Activated CD4-positive, alpha-beta memory T cell treated with anti-CD3 and anti-CD28 coated beads for 36 hours (primary cell): ENCODE results near the gene KLRG1. TPM values are rescaled to one million over a fixed set of nuclear protein-coding genes. Genes with fewer than 3 reads are reported as not detected.
A peak's percentile ranks its signal among the peaks of the same experiment; 100 is the strongest.

ENCODE experiments used
- CTCF ChIA-PET: fragments of 350-600 bp; sonication (Branson Sonifier 250); formaldehyde crosslinking; loops from one replicate; lab custom pipeline; 2021; ENCODE audit warnings: antibody characterized with exemption, inconsistent platforms; lab: Charles Lee
- POLR2A ChIA-PET: fragments of 350-600 bp; sonication (Branson Sonifier 250); formaldehyde crosslinking; loops from one replicate; lab custom pipeline; 2021; ENCODE audit warnings: antibody characterized with exemption; lab: Charles Lee
- DNase-seq: peaks from one replicate; pipeline ENCODE4 v3.0.0-alpha.2; 2020
- H3K27ac Mint-ChIP-seq: one replicate; pipeline ENCODE4 v1.8.0; 2021; ENCODE audit warnings: mixed read lengths
- H3K27me3 Mint-ChIP-seq: one replicate; pipeline ENCODE4 v1.8.0; 2021; ENCODE audit warnings: mixed read lengths
- H3K36me3 Mint-ChIP-seq: one replicate; pipeline ENCODE4 v1.8.0; 2021; ENCODE audit warnings: mixed read lengths
- H3K4me1 Mint-ChIP-seq: one replicate; pipeline ENCODE4 v1.8.0; 2021; ENCODE audit warnings: low read depth, mixed read lengths
- H3K4me3 Mint-ChIP-seq: one replicate; pipeline ENCODE4 v1.8.0; 2021; ENCODE audit warnings: mild to moderate bottlenecking, mixed read lengths
- H3K9me3 Mint-ChIP-seq: one replicate; pipeline ENCODE4 v1.8.0; 2021; ENCODE audit warnings: mixed read lengths
- intact Hi-C: fragments of 100-400 bp; cut with micrococcal nuclease; formaldehyde crosslinking; loops from one replicate; pipeline ENCODE4 v1.15.1; 2023
- total RNA-seq, 2 experiments: library from RNA; stranded (reverse); gene quantifications; one replicate each; pipeline ENCODE4 v1.2.3, GENCODE V29; 2021

Gene KLRG1
- total RNA-seq, 2 experiments from 2014 or later, result 4.4 to 5.4 TPM

GRCh38 chr12:9027161-9028059 is 38.1 kb downstream of the KLRG1 start:
- intact Hi-C loops, result loop anchor here (1.0 kb wide), 1 partner anchor 217 kb away; no protein-coding TSS in a partner anchor
- CTCF ChIA-PET, result interaction anchor here (0.7 to 4.3 kb wide), 7 partner anchors 9 to 77 kb away, joined by 3 to 39 read pairs (median 5); partner anchors contain the start of gene M6PR
- peaks cover 10% of the 10 kb centered on the region for H3K36me3 Mint-ChIP-seq
- peak overlapping the region; percentile 64 for H3K4me3 Mint-ChIP-seq
- DNase-seq, result peak; percentile 74
- POLR2A ChIA-PET, result interaction anchor here (1.0 to 1.1 kb wide), 2 partner anchors 31 to 35 kb away, joined by 3 read pairs; no protein-coding TSS in a partner anchor
- H3K27ac Mint-ChIP-seq, result peak overlapping the region; percentile 87
- peaks cover 36% of the 10 kb centered on the region for H3K4me1 Mint-ChIP-seq
- H3K27me3 Mint-ChIP-seq, result peaks cover 2% of the 10 kb centered on the region
- peaks cover 4% of the 10 kb centered on the region for H3K9me3 Mint-ChIP-seq

GRCh38 chr12:9030776-9031175 is 41.4 kb downstream of the KLRG1 start:
- peaks cover 2% of the 10 kb centered on the region for H3K27me3 Mint-ChIP-seq
- H3K36me3 Mint-ChIP-seq, result peaks cover 15% of the 10 kb centered on the region
- peaks cover 6% of the 10 kb centered on the region for H3K9me3 Mint-ChIP-seq
- DNase-seq, result no peak
- H3K4me1 Mint-ChIP-seq, result peaks cover 44% of the 10 kb centered on the region
- ChIA-PET CTCF (interaction anchor here (0.8 to 4.7 kb wide), 5 partner anchors 19 to 140 kb away, joined by 3 to 37 read pairs (median 4); partner anchors contain the start of gene M6PR), POLR2A (no interaction called here)
- peak overlapping the region; percentile 31 for H3K27ac Mint-ChIP-seq
- H3K4me3 Mint-ChIP-seq, result no peak overlapping the region
- intact Hi-C loops, result no loop called here

GRCh38 chr12:9032202-9032964 is 43.0 kb downstream of the KLRG1 start:
- intact Hi-C loops, result no loop called here
- no peak overlapping the region for H3K4me3 Mint-ChIP-seq
- ChIA-PET CTCF (interaction anchor here (0.7 to 4.7 kb wide), 5 partner anchors 17 to 85 kb away, joined by 3 to 37 read pairs (median 4); partner anchors contain the start of gene M6PR), POLR2A (no interaction called here)
- H3K4me1 Mint-ChIP-seq, result peaks cover 53% of the 10 kb centered on the region
- peak; percentile 27 for DNase-seq
- H3K27ac Mint-ChIP-seq, result peak overlapping the region; percentile 31
- peaks cover 14% of the 10 kb centered on the region for H3K36me3 Mint-ChIP-seq
- peaks cover 6% of the 10 kb centered on the region for H3K9me3 Mint-ChIP-seq
- peaks cover 2% of the 10 kb centered on the region for H3K27me3 Mint-ChIP-seq

GRCh38 chr12:9033265-9033887 is 44.0 kb downstream of the KLRG1 start:
- no peaks in the 10 kb centered on the region for H3K27me3 Mint-ChIP-seq
- H3K4me1 Mint-ChIP-seq, result peaks cover 54% of the 10 kb centered on the region
- H3K36me3 Mint-ChIP-seq, result peaks cover 8% of the 10 kb centered on the region
- POLR2A ChIA-PET, result interaction anchor here (1.7 kb wide), 1 partner anchor 83 kb away, joined by 3 read pairs; the partner anchor contains the start of gene M6PR
- CTCF ChIA-PET, result interaction anchor here (1.1 to 4.7 kb wide), 3 partner anchors 15 to 86 kb away, joined by 3 to 37 read pairs (median 10); partner anchors contain the start of gene M6PR
- H3K9me3 Mint-ChIP-seq, result peaks cover 3% of the 10 kb centered on the region
- H3K4me3 Mint-ChIP-seq, result no peak overlapping the region
- DNase-seq, result no peak
- peak overlapping the region; percentile 13 for H3K27ac Mint-ChIP-seq
- intact Hi-C loops, result no loop called here

GRCh38 chr12:9034095-9034494 is 44.7 kb downstream of the KLRG1 start:
- intact Hi-C loops, result no loop called here
- no peak overlapping the region for H3K4me3 Mint-ChIP-seq
- DNase-seq, result peak; percentile 25
- ChIA-PET CTCF (interaction anchor here (2.5 to 4.7 kb wide), 2 partner anchors 15 to 84 kb away, joined by 10 to 37 read pairs; partner anchors contain the start of gene M6PR), POLR2A (interaction anchor here (1.0 to 1.7 kb wide), 2 partner anchors 10 to 84 kb away, joined by 3 read pairs; partner anchors contain the start of gene M6PR)
- H3K4me1 Mint-ChIP-seq, result peaks cover 53% of the 10 kb centered on the region
- no peaks in the 10 kb centered on the region for H3K27me3 Mint-ChIP-seq
- H3K9me3 Mint-ChIP-seq, result peaks cover 3% of the 10 kb centered on the region
- H3K36me3 Mint-ChIP-seq, result peaks cover 4% of the 10 kb centered on the region
- H3K27ac Mint-ChIP-seq, result no peak overlapping the region

GRCh38 chr12:9036227-9036626 is 46.9 kb downstream of the KLRG1 start:
- Mint-ChIP-seq H3K27me3 (no peaks in the 10 kb centered on the region), H3K27ac (no peak overlapping the region), H3K4me3 (no peak overlapping the region), H3K36me3 (peaks cover 4% of the 10 kb centered on the region), H3K9me3 (peaks cover 3% of the 10 kb centered on the region), H3K4me1 (peaks cover 59% of the 10 kb centered on the region)
- DNase-seq, result no peak
- ChIA-PET CTCF (interaction anchor here (0.9 to 4.0 kb wide), 5 partner anchors 9 to 391 kb away, joined by 3 to 135 read pairs (median 5); partner anchors contain the start of gene M6PR), POLR2A (interaction anchor here (0.8 to 1.2 kb wide), 2 partner anchors 83 to 87 kb away, joined by 3 to 5 read pairs; partner anchors contain the start of gene M6PR)
- intact Hi-C loops, result no loop called here

- Mint-ChIP-seq H3K27ac (no peak overlapping the region), H3K9me3 (peaks cover 3% of the 10 kb centered on the region), H3K4me1 (peaks cover 66% of the 10 kb centered on the region), H3K36me3 (peaks cover 4% of the 10 kb centered on the region), H3K27me3 (no peaks in the 10 kb centered on the region), H3K4me3 (no peak overlapping the region)
- POLR2A ChIA-PET, result interaction anchor here (1.0 to 1.2 kb wide), 2 partner anchors 15 to 88 kb away, joined by 3 to 5 read pairs; partner anchors contain the start of gene M6PR
- CTCF ChIA-PET, result interaction anchor here (0.7 to 4.0 kb wide), 11 partner anchors 9 to 393 kb away, joined by 3 to 135 read pairs (median 8); partner anchors contain the start of gene M6PR
- intact Hi-C loops, result loop anchor here (1.0 kb wide), 1 partner anchor 12 kb away; no protein-coding TSS in a partner anchor
- DNase-seq, result peak; percentile 32
Measured at GRCh38 chr12:9037431-9037830, 48.1 kb downstream of the KLRG1 start.

- H3K36me3 Mint-ChIP-seq, result peaks cover 4% of the 10 kb centered on the region
- CTCF ChIA-PET, result interaction anchor here (0.7 to 4.0 kb wide), 24 partner anchors 10 to 495 kb away, joined by 3 to 135 read pairs (median 5); partner anchors contain the start of genes KLRG1, M6PR, PHC1 and RIMKLB
- intact Hi-C loops, result loop anchor here (1.0 kb wide), 1 partner anchor 88 kb away; no protein-coding TSS in a partner anchor
- H3K27ac Mint-ChIP-seq, result no peak overlapping the region
- no peak for DNase-seq
- H3K4me3 Mint-ChIP-seq, result no peak overlapping the region
- POLR2A ChIA-PET, result interaction anchor here (1.7 kb wide), 1 partner anchor 90 kb away, joined by 5 read pairs; the partner anchor contains the start of gene M6PR
- peaks cover 3% of the 10 kb centered on the region for H3K9me3 Mint-ChIP-seq
- H3K4me1 Mint-ChIP-seq, result peaks cover 60% of the 10 kb centered on the region
- H3K27me3 Mint-ChIP-seq, result no peaks in the 10 kb centered on the region
Measured at GRCh38 chr12:9039397-9039977, 50.1 kb downstream of the KLRG1 start.

GRCh38 chr12:9040484-9041186 is 51.3 kb downstream of the KLRG1 start:
- Mint-ChIP-seq H3K9me3 (peaks cover 3% of the 10 kb centered on the region), H3K4me1 (peaks cover 62% of the 10 kb centered on the region), H3K27me3 (no peaks in the 10 kb centered on the region), H3K36me3 (no peaks in the 10 kb centered on the region), H3K4me3 (no peak overlapping the region), H3K27ac (no peak overlapping the region)
- DNase-seq, result no peak
- ChIA-PET CTCF (interaction anchor here (1.3 to 3.1 kb wide), 5 partner anchors 9 to 359 kb away, joined by 4 to 33 read pairs (median 4); partner anchors contain the start of gene M6PR), POLR2A (no interaction called here)
- intact Hi-C loops, result no loop called here

- POLR2A ChIA-PET, result no interaction called here
- CTCF ChIA-PET, result interaction anchor here (0.6 to 3.1 kb wide), 7 partner anchors 8 to 359 kb away, joined by 3 to 33 read pairs (median 4); partner anchors contain the start of genes M6PR and PHC1
- DNase-seq, result no peak
- no peaks in the 10 kb centered on the region for H3K36me3 Mint-ChIP-seq
- intact Hi-C loops, result no loop called here
- no peak overlapping the region for H3K4me3 Mint-ChIP-seq
- H3K4me1 Mint-ChIP-seq, result peaks cover 62% of the 10 kb centered on the region
- H3K9me3 Mint-ChIP-seq, result peaks cover 5% of the 10 kb centered on the region
- no peaks in the 10 kb centered on the region for H3K27me3 Mint-ChIP-seq
- H3K27ac Mint-ChIP-seq, result no peak overlapping the region
Measured at GRCh38 chr12:9041321-9041720, 52.0 kb downstream of the KLRG1 start.
